GM12875 (cell line): ENCODE data around the gene ZBTB46.
"Not testable (repeated sequence)": the region's sequence is repeated elsewhere in the genome, so short reads cannot be mapped to it uniquely, and the experiment has no call there.

Experiments
- H3K4me3 ChIP-seq: one replicate; pipeline ENCODE4 v1.5.1; 2011; ENCODE audit warnings: low read depth, low read length, control low read depth
- TF ChIP-seq, protein P1 (sequence below): IDR thresholded peaks from 2 replicates; pipeline ENCODE4 v1.5.1; 2011; ENCODE audit warnings: low read depth, mild to moderate bottlenecking, control low read depth, inconsistent platforms, low read length, moderate library complexity, borderline replicate concordance; ENCODE audit not compliant: insufficient read depth

Gene ZBTB46

DNA sequence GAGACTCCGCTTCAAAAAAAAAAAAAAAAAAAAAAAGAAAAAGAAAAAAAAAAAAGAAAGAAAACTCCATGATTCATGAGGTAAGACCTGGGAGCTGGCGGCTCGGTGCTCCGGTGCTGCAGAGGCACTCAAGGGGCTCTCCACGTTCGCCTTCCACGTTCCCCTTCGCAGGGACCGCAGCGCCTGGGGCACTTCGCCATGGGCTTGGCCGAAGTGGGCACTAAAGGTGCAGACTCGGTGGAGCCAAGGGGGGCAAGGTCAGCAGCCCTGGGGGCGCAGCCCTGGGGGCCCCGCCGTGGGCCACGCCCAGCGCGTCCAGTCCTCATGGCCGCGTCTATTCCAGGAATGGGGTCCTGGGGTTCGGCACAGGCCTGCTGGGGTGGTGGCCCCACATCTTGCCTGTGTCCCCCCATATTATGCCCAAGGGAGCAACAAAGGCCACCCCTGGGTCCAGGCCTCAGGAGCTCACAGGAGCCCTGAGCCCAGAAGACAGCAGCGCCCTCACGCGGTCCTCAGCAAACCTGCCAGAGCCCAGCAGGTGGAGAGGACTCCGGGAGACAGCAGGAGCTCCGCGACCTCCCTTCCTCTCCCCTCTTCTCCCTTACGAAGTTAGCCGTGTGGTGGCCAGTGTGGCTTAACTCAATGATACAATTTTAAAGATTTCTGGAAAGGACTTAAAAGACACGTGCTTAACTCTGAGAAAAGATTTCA, 21.9 kb downstream of the ZBTB46 start:
- H3K4me3 ChIP-seq, result no peak overlapping the region
- TF ChIP-seq, protein P1, sequence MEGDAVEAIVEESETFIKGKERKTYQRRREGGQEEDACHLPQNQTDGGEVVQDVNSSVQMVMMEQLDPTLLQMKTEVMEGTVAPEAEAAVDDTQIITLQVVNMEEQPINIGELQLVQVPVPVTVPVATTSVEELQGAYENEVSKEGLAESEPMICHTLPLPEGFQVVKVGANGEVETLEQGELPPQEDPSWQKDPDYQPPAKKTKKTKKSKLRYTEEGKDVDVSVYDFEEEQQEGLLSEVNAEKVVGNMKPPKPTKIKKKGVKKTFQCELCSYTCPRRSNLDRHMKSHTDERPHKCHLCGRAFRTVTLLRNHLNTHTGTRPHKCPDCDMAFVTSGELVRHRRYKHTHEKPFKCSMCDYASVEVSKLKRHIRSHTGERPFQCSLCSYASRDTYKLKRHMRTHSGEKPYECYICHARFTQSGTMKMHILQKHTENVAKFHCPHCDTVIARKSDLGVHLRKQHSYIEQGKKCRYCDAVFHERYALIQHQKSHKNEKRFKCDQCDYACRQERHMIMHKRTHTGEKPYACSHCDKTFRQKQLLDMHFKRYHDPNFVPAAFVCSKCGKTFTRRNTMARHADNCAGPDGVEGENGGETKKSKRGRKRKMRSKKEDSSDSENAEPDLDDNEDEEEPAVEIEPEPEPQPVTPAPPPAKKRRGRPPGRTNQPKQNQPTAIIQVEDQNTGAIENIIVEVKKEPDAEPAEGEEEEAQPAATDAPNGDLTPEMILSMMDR, result no peak

DNA sequence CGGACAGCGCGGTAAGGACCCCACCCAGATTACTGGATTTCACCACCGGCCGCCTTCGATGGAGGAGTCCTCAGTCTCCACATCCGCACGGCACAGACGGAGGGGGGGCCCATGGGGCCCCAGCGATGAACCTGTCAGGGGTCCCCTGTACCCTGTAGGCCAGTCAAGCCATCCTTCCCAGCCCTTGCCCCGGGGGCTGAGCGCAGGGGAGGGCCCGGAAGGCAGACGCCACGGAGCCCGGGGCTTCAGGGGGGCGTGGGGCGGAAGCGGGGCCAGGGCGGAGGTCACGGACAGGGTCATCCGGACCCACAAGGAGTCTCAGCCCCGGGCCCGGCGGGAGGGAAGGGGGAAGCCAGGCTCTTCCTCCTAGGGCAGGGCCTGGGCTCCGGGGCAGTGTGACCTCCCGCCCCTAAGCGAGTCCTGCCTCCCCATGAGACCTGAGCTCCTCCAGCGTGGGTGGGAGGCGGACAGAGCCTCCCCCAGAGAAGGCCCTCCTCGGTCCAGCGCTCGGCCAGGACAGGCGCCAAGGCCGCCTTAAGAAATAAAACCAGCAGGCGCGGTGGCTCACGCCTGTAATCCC, 22.8 kb downstream of the ZBTB46 start:
- TF ChIP-seq, protein P1, result no peak
- H3K4me3 ChIP-seq, result no peak overlapping the region

DNA sequence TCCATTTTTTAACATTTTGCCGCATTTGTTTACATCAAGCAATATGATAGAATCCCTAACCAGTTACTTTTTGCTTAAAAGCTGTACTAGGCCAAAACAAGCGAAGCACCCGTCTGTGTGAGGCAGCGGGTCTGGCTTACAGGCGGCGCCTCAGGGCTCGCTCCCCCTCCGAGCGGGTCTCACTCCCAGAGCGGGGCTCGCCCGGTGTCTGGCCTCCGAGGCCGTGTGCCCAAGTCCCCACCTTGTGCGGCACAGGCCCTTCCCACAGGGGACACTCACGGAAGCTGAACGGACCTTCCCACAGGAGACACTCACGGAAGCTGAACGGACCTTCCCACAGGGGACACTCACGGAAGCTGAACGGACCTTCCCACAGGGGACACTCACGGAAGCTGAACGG, 23.4 kb downstream of the ZBTB46 start:
- H3K4me3 ChIP-seq, result no peak overlapping the region
- TF ChIP-seq, protein P1, result no peak

DNA sequence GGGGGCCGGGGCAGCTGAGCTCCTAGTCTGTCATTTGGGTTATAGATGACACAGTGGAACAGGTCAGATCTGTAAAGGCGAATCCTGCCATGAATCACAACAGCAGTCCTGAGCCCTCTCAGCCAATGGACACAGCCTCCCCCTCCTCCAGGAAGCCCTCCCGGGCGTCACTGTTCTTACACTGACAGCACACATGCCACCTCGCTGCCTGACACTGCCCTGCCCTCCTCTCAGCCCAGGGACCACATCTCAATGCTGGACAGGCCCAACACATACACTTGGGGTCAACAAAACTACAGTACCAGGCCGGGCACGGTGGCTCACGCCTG, 26.8 kb downstream of the ZBTB46 start:
- TF ChIP-seq, protein P1, result no peak
- H3K4me3 ChIP-seq, result no peak overlapping the region

DNA sequence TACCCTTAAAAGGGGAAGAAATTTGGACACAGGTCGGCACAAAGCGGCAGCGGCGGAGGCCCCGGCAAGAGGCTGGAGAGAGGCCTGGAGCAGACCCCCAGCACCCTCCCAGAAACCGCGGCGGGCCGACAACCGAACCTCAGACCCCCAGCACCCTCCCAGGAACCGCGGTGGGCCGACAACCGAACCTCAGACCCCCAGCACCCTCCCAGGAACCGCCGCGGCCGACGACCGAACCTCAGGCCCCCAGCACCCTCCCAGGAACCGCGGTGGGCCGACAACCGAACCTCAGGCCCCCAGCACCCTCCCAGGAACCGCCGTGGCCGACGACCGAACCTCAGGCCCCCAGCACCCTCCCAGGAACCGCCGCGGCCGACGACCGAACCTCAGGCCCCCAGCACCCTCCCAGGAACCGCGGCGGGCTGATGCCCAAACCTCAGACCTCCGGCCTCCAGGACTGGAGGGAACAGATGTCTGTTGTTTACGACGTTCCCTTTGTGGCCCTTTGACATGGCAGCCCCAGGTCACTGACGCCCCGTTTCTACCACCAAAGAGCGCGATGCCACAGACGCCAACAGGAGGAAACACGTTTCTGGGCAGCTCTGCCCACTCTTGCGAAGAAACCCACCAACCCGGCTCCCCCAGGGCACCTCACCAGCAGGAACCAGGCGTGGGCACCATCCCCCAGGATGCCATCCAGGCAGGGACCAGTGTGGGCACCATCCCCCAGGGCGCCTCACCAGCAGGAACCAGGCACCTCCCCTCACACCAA, 28.4 kb downstream of the ZBTB46 start:
- TF ChIP-seq, protein P1, result no peak
- no peak overlapping the region for H3K4me3 ChIP-seq

DNA sequence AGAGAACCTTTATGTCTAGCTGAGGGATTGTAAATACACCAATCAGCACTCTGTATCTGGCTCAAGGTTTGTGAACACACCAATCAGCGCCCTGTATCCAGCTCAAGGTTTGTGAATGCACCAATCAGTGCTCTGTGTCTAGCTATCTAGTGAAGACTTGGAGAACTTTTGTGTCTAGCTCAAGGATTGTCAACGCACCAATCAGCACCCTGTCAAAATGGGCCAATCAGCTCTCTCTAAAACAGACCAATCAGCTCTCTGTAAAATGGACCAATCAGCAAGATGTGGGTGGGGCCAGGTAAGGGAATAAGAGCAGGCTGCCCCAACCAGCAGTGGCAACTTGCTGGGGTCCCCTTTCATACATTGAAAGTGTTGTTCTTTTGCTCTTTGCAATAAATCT, 29.9 kb downstream of the ZBTB46 start:
- not testable (repeated sequence) for H3K4me3 ChIP-seq

DNA sequence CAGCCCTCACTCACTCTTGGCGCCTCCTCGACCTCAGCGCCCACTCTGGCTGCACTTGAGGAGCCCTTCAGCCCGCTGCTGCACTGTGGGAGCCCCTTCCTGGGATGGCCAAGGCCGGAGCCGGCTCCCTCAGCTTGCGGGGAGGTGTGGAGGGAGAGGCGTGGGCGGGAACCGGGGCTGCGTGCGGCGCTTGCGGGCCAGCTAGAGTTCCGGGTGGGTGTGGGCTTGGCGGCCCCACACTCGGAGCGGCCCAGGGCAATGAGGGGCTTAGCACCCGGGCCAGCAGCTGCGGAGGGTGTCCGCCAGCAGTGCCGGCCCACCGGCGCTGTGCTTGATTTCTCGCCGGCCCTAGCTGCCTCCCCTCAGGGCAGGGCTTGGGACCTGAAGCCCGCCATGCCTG, 30.7 kb downstream of the ZBTB46 start:
- not testable (repeated sequence) for H3K4me3 ChIP-seq

DNA sequence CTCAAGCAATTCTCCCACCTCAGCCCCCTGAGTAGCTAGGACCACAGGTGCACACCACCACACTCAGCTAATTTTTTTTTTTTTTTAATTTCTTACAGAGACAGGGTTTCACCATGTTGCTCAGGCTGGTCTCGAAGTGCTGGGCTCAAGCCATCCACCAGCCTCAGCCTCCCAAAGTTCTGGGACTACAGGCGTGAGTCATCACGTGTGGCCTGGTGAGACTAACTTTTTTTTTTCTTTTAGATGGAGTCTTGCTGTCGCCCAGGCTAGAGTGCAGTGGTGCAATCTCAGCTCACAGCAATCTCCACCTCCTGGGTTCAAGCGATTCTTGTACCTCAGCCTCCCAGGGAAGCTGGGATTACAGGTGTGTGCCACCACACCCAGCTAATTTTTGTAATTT, 31.9 kb downstream of the ZBTB46 start:
- not testable (repeated sequence) for H3K4me3 ChIP-seq

DNA sequence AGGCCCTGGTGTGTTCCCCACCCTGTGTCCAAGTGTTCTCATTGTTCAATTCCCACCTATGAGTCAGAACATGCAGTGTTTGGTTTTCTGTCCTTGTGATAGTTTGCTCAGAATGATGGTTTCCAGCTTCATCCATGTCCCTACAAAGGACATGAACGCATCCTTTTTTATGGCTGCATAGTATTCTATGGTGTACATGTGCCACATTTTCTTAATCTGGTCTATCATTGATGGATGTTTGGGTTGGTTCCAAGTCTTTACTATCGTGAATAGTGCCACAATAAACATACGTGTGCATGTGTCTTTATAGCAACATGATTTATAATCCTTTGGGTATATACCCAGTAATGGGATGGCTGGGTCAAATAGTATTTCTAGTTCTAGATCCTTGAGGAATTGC, 33.9 kb downstream of the ZBTB46 start:
- H3K4me3 ChIP-seq, result not testable (repeated sequence)
